Thyroid gland (tissue), 4 donors: ENCODE results near the gene SLC7A9. TPM values are rescaled to one million over a fixed set of nuclear protein-coding genes. Genes with fewer than 3 reads are reported as not detected.

Experiments
- DNase-seq, 2 donors: peaks; one replicate each; pipeline ENCODE4 v3.0.0-alpha.2; 2019
- H3K27ac ChIP-seq, 3 donors: fragments of 200-600 bp; sonication (generic); 1 replicate in 2 of 3; 2 replicates in 1 of 3; pipeline ENCODE4 v1.5.1; 2016 to 2019; ENCODE audit warnings: mild to moderate bottlenecking in 1 of 3, moderate library complexity in 1 of 3
- H3K27me3 ChIP-seq: fragments of 200-600 bp; sonication (generic); one replicate; pipeline ENCODE4 v1.5.1; 2019
- H3K36me3 ChIP-seq, 2 donors: fragments of 200-600 bp; sonication (generic); one replicate each; pipeline ENCODE4 v1.5.1; 2016 to 2019
- H3K4me1 ChIP-seq, 2 donors: fragments of 200-600 bp; sonication (generic); one replicate each; pipeline ENCODE4 v1.5.1; 2017 to 2019
- H3K4me3 ChIP-seq, 3 donors: fragments of 200-600 bp; sonication (generic); replicated peaks in 1 of 3; 1 replicate in 2 of 3; 2 replicates in 1 of 3; pipeline ENCODE4 v1.5.1; 2016; ENCODE audit warnings: mild to moderate bottlenecking in 1 of 3
- H3K9me3 ChIP-seq: fragments of 200-600 bp; sonication (generic); one replicate; pipeline ENCODE4 v1.5.1; 2017
- POLR2A ChIP-seq, 2 donors: fragments of 450-650 bp; IDR thresholded peaks; one replicate each; pipeline ENCODE4 v1.6.1; 2017; ENCODE audit warnings: antibody characterized with exemption in 2 of 2, mild to moderate bottlenecking in 2 of 2, moderate library complexity in 1 of 2
- WGBS, 2 donors: methylation state at CpG; one replicate each; pipeline ENCODE4 v1.1.5; 2017; 5-methylcytosine and 5-hydroxymethylcytosine counted together
- intact Hi-C: fragments of 100-400 bp; cut with DNase I; formaldehyde crosslinking; loops from one replicate; pipeline ENCODE4 v1.15.1; 2023
- total RNA-seq, 4 donors: library from RNA; depleted of rRNA; stranded (reverse); fragments of >200 nt; gene quantifications; one replicate each; pipeline ENCODE4 v1.2.3, GENCODE V29; 2016
- TF ChIP-seq, protein P1 (sequence below), 6 experiments: fragments of 200-600 bp in 3 of 6; fragments of 450-650 bp in 3 of 6; sonication (generic) in 3 of 6; IDR thresholded peaks; one replicate each; pipeline ENCODE4 v1.5.1; 2016 to 2019; ENCODE audit warnings: antibody characterized with exemption in 6 of 6, mild to moderate bottlenecking in 2 of 6, inconsistent platforms in 1 of 6, moderate library complexity in 1 of 6

SLC7A9 gene
- total RNA-seq, 4 donors from 2014 or later, result 0.67 to 2.1 (median 0.67) TPM; not detected in 1

DNA sequence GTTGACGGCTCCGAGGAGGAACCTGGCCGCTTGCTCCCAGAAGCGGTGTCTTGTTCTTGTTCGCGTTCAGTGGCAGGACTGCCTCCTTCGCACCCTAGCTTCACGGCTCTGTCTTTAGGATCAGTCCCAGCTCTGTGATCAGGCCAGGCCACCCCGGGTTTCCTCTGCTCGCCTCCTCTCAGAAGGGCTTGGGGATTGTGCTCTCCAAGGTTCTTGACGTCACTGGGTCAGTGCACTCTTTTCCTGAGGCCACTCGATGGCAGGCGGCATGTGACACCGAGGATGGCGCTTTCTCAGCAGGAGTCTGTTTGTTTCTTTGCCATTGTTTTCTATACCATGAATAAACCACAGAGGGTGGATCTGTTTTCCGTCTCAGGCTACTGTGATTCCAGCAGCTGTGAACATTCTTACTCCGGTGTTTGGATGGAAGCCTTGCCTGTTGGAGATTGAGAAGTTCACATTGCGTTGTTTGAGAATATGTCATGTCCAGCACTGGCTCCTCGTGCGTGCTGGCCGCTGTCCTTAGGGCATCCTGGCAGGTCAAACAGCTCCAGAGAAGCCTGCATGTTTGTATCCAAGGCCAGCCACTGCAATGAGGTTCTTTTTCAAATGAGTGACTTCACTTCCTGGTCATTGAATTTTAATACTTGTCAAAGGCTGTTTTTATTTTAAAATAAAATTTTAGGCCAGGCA is 44.5 kb downstream of the SLC7A9 start:
- no peaks in the 10 kb centered on the region for H3K9me3 ChIP-seq
- DNase-seq, result no peak
- TF ChIP-seq, protein P1, sequence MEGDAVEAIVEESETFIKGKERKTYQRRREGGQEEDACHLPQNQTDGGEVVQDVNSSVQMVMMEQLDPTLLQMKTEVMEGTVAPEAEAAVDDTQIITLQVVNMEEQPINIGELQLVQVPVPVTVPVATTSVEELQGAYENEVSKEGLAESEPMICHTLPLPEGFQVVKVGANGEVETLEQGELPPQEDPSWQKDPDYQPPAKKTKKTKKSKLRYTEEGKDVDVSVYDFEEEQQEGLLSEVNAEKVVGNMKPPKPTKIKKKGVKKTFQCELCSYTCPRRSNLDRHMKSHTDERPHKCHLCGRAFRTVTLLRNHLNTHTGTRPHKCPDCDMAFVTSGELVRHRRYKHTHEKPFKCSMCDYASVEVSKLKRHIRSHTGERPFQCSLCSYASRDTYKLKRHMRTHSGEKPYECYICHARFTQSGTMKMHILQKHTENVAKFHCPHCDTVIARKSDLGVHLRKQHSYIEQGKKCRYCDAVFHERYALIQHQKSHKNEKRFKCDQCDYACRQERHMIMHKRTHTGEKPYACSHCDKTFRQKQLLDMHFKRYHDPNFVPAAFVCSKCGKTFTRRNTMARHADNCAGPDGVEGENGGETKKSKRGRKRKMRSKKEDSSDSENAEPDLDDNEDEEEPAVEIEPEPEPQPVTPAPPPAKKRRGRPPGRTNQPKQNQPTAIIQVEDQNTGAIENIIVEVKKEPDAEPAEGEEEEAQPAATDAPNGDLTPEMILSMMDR (IDR thresholded peaks at IDR 0.05), result no peak
- no peak for TF ChIP-seq POLR2A (IDR thresholded peaks at IDR 0.05)
- H3K27me3 ChIP-seq, result no peaks in the 10 kb centered on the region
- no peaks in the 10 kb centered on the region for H3K36me3 ChIP-seq
- H3K4me3 ChIP-seq, result no peak overlapping the region
- intact Hi-C loops, result no loop called here
- H3K4me1 ChIP-seq, result no peaks in the 10 kb centered on the region
- H3K27ac ChIP-seq, result no peak overlapping the region
- WGBS, 2 donors, result 55 to 58% methylated on average over 20 to 21 of the region's 21 CpGs

- Histone ChIP-seq H3K27me3 (no peaks in the 10 kb centered on the region), H3K9me3 (no peaks in the 10 kb centered on the region), H3K27ac (no peak overlapping the region), H3K4me3 (no peak overlapping the region), H3K4me1 (no peaks in the 10 kb centered on the region), H3K36me3 (no peaks in the 10 kb centered on the region)
- no peak for TF ChIP-seq POLR2A (IDR thresholded peaks at IDR 0.05)
- TF ChIP-seq, protein P1 (IDR thresholded peaks at IDR 0.05), result no peak
- 40 to 61% methylated on average over 14 to 18 of the region's 20 CpGs for WGBS, 2 donors
- intact Hi-C loops, result no loop called here
- DNase-seq, result no peak
Observed at GRCh38 chr19:32824191-32824751, 45.3 kb downstream of the SLC7A9 start.

GRCh38 chr19:32823747-32824102 is 45.8 kb downstream of the SLC7A9 start:
- no peak for DNase-seq
- no peak for TF ChIP-seq POLR2A (IDR thresholded peaks at IDR 0.05)
- TF ChIP-seq, protein P1 (IDR thresholded peaks at IDR 0.05), result no peak
- intact Hi-C loops, result no loop called here

DNA sequence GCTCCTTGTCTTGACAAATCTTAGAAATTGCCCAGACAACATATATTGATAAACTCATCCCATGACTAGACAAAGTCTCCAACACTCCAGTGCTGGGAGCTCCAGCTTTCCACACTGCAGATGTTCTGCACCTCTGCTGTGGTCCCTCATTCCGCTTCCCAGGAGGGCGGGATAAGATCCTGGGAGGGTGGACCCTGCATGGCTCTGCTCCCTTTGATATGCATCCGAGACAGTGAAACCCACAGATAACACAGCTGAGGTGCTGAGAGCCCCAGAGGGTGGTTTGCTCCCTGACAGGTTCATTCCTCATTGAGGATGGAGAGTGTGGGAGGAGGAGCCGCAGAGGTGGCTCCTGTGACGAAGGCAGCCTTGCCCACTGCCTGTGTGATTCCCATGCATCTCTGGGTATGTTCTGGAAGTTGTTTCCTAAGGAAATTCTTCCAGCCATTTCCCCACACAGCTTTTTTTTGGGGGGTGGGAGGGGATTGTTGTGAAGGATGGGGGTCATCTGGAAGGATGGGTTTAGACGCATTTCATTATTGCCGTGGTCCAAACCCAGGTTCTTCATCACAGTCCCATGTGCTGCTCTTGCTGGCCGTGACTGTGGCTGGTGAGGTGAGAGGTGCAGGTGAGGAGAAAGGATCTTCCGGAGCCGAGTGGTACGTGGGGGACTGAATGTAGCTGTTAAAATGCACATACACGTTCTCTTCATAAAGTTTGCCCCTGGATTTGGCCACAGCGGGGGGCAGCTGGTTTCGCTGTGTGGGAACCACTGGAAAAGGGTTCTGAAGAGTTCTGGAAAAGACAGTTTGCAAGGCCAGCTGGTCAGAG is 46.4 kb downstream of the SLC7A9 start:
- TF ChIP-seq, protein P1 (IDR thresholded peaks at IDR 0.05), result no peak
- no peak for TF ChIP-seq POLR2A (IDR thresholded peaks at IDR 0.05)
- Histone ChIP-seq H3K36me3 (no peaks in the 10 kb centered on the region), H3K27ac (no peak overlapping the region), H3K4me1 (no peaks in the 10 kb centered on the region), H3K4me3 (no peak overlapping the region), H3K9me3 (no peaks in the 10 kb centered on the region), H3K27me3 (no peaks in the 10 kb centered on the region)
- intact Hi-C loops, result no loop called here
- no peak for DNase-seq
- 84 to 87% methylated on average over 14 of the region's 14 CpGs for WGBS, 2 donors

More at GRCh38 chr19:32823747-32824102, 45.8 kb downstream of the SLC7A9 start:
- Histone ChIP-seq H3K36me3 (no peaks in the 10 kb centered on the region), H3K4me3 (no peak overlapping the region), H3K27me3 (no peaks in the 10 kb centered on the region), H3K27ac (no peak overlapping the region), H3K9me3 (no peaks in the 10 kb centered on the region), H3K4me1 (no peaks in the 10 kb centered on the region)
- 80 to 83% methylated on average over 2 to 6 of the region's 7 CpGs for WGBS, 2 donors
